Muscle layer of duodenum (tissue), 2 donors: Measurements from ENCODE around the gene POGLUT2.

Experiments
- H3K27ac ChIP-seq: one replicate; pipeline ENCODE4 v1.7.0; 2013; ENCODE audit warnings: mild to moderate bottlenecking, low read length
- H3K27me3 ChIP-seq: one replicate; pipeline ENCODE4 v1.7.0; 2013; ENCODE audit warnings: low read depth, mild to moderate bottlenecking, control low read depth, low read length
- H3K36me3 ChIP-seq, 2 donors: one replicate each; pipeline ENCODE4 v1.7.0; 2013; ENCODE audit warnings: low read length in 2 of 2, control low read depth in 1 of 2, mild to moderate bottlenecking in 1 of 2; ENCODE audit not compliant: insufficient read depth in 2 of 2, control insufficient read depth in 1 of 2
- H3K4me1 ChIP-seq, 2 donors: one replicate each; pipeline ENCODE4 v1.7.0; 2013; ENCODE audit warnings: low read length in 2 of 2, mild to moderate bottlenecking in 2 of 2, control low read depth in 1 of 2, moderate library complexity in 1 of 2; ENCODE audit not compliant: insufficient read depth in 2 of 2, control insufficient read depth in 1 of 2
- H3K4me3 ChIP-seq, 2 donors: one replicate each; pipeline ENCODE4 v1.7.0; 2013; ENCODE audit warnings: low read length in 2 of 2, low read depth in 1 of 2, mild to moderate bottlenecking in 1 of 2
- H3K9me3 ChIP-seq, 2 donors: one replicate each; pipeline ENCODE4 v1.7.0; 2013; ENCODE audit warnings: low read length in 2 of 2, control low read depth in 1 of 2, mild to moderate bottlenecking in 1 of 2; ENCODE audit not compliant: control insufficient read depth in 1 of 2
- donor health status: healthy.

POGLUT2 gene

DNA sequence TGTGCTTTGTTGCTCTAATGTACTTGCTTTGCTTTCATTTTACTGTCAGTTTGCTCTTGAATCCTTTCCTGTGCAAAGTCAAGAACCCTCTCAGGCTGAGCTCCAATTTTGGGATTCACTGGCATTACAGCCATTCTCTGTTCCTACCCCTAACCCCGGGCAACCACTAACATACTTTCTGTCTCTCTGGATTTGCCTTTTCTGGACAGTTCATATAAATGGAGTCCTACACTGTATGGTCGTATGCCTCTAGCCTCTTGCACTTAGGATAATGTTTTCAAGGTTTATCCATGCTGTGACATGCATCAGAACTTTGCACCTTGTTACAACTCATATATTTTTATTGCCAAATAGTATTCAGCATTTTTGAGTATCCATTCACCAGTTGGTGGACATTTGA, 22.5 kb downstream of the POGLUT2 start:
- Histone ChIP-seq H3K4me3 (no peak overlapping the region), H3K27ac (no peak overlapping the region), H3K27me3 (no peaks in the 10 kb centered on the region), H3K9me3 (no peaks in the 10 kb centered on the region), H3K4me1 (peaks cover 0 to 11% of the 10 kb centered on the region in 2 donors), H3K36me3 (no peaks in the 10 kb centered on the region)

DNA sequence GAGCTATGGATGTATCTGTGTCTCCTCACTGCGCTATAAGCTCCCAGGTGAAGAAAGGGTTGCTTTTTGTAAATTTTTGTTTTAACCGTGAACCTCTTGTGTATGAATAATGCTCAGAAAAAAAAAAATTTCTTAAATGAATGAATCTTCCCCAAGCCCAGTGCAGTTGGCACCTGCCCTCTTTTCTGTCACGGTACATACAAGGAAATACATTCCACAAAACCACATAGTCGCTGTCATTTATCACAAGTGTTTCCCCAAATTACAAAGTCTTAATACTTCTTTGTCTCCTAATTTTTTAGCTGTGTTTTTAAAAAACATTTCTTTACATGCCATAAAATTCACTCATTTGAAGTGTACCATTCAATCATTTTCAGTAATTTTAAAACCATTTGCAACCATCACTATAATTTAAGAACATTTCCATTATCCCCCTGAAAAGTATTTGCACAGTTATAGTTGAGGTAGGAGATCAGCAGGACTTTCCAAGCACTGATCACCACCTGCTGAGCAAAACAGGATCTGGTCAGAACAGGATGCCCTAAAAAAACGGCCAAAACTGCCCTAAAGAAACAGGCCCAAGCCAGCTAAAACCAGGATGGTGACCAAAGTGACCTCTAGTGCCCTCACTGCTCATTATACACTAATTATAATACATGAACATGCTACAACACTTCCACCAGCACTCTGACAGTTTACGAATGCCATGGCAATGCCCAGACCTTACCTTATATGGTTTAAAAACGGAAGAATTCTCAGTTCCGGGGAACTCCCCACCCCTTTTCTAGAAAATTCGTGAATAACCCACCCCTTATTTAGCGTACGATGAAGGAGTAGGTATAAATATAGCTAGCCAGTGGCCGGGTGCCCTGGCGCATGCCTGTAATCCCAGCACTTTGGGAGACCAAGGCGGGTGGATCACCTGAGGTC, 23.9 kb downstream of the POGLUT2 start:
- H3K9me3 ChIP-seq = no peaks in the 10 kb centered on the region
- H3K4me3 ChIP-seq = no peak overlapping the region
- H3K27ac ChIP-seq = no peak overlapping the region
- H3K36me3 ChIP-seq = no peaks in the 10 kb centered on the region
- H3K4me1 ChIP-seq = peaks cover 0 to 11% of the 10 kb centered on the region in 2 donors
- H3K27me3 ChIP-seq = no peaks in the 10 kb centered on the region

DNA sequence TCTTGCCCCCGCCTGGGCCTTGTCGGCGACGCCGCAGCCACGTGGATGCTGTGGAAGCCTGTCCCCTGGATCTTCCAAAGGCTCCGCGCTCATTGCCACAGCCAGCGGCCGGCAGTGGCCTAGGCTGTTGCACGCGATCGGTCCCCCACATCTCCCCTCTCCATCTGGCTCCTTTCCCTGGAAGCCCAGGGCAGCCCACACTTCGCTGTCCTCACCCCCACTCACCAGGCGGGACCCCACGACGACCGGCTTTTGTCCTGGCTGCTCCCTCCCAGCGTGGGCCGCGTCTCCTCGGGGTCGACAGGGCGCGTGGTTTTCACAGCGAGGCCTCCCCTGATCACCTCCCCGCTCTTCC, 24.6 kb downstream of the POGLUT2 start:
- no peaks in the 10 kb centered on the region for H3K27me3 ChIP-seq
- H3K4me1 ChIP-seq = peaks cover 0 to 11% of the 10 kb centered on the region in 2 donors
- no peaks in the 10 kb centered on the region for H3K36me3 ChIP-seq
- H3K9me3 ChIP-seq = no peaks in the 10 kb centered on the region
- peak overlapping the region; percentile 83 for H3K27ac ChIP-seq
- peak overlapping the region; percentile 77 to 89 for H3K4me3 ChIP-seq

DNA sequence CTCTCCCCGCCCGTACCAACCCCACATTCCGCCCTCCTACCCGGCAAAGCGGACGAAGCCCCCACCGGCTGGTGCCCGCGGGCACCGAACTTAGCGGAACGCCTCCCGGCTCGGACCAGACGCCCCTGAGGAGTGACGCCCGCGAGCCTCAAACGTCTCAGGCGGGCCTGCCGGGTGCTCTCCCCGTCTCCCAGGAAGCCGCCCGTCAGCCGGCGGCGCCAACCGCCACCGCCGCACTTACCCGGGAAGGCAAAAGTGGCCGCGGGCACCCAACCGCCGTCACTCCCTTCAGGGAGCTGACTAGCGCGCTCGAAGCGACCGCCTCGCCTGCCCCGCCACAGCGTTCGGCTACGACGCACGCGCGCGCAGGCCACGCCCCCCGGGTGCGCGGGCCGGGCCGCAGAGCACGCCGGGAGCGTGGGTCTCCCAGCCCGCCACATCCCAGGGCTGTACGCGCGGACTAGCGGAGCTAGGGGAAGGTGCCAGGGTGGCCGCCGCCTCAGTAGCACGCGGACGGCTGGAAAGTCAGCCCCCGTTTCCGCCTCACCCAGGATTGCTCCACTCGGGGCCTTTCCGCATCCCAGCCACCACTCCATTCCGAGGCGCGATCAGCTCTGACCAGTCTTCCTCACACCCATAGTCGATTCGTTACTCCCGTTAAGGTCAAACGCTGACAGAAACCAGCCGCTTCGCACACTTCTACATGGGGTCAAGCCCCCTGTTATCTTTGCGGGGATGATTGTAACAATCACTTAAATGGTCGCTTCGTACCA, 25.1 kb downstream of the POGLUT2 start, which contains the start of gene TEX30:
TSS of gene TEX30 (minus strand) at position 346 of the 773 bp plus-strand sequence. CDS start 3,760 bp downstream, outside the sequence.
- Histone ChIP-seq H3K36me3 (no peaks in the 10 kb centered on the region), H3K4me3 (peak within 1 kb of the TSS; percentile 77 to 89), H3K4me1 (peaks cover 0 to 11% of the 10 kb centered on the region in 2 donors), H3K27me3 (no peaks in the 10 kb centered on the region), H3K9me3 (no peaks in the 10 kb centered on the region), H3K27ac (peak within 1 kb of the TSS; percentile 83)

DNA sequence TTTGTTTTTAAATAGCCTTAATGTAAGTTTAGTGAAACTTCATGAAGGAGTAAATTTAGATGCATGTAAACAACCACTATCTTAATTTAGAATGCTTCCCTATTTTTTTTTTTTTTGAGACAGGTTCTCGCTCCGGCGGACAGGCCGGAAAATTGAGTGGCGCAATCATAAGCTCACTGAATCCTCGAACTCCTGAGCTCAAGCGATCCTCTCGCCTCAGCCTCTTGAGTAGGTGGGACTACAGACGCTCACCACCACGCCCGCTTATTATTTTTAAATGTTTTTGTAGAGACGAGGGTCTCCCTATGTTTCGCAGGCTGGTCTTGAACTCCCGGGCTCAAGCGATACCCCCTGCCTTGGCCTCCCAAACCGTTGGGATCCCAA, 26.7 kb downstream of the POGLUT2 start:
- peaks cover 0 to 11% of the 10 kb centered on the region in 2 donors for H3K4me1 ChIP-seq
- H3K9me3 ChIP-seq = no peaks in the 10 kb centered on the region
- no peaks in the 10 kb centered on the region for H3K36me3 ChIP-seq
- H3K4me3 ChIP-seq = no peak overlapping the region
- no peaks in the 10 kb centered on the region for H3K27me3 ChIP-seq
- no peak overlapping the region for H3K27ac ChIP-seq

DNA sequence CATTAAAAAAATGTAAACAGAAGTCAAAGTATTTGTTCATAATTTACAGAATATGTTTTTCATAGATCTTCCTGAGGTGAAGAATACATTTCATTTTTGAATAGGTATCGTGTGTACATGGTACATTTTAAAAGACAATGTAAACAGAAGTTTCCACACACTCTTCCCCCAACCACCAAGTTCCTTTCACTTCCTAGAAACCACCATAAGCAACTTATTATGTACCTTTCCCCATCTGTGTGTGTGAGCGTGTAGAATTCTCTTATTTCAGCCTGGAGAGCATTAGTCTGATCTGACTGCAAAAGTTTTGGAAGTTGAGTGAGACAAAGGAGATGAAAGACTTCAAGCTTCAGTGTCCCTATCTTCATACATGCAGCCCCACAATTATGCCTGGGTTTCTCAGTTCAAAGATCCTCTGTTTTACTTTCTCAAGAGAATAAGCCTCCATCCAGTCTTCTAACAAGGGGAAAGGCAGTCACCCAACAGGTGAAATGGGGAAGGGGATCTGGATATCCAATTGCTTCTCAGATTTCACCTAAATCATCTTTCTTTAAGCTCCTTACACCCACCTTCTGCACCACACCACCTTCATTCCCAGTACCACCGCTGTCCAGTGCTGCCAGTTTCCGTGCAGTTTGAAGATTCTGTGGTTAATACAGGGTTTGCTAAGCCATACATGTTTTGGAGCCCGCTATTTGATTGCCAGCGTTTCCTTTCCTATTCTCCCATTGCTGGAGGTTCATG, 27.3 kb downstream of the POGLUT2 start:
- Histone ChIP-seq H3K27ac (no peak overlapping the region), H3K4me3 (no peak overlapping the region), H3K27me3 (no peaks in the 10 kb centered on the region), H3K9me3 (no peaks in the 10 kb centered on the region), H3K4me1 (peaks cover 0 to 11% of the 10 kb centered on the region in 2 donors), H3K36me3 (peaks cover 0 to 1% of the 10 kb centered on the region in 2 donors)

DNA sequence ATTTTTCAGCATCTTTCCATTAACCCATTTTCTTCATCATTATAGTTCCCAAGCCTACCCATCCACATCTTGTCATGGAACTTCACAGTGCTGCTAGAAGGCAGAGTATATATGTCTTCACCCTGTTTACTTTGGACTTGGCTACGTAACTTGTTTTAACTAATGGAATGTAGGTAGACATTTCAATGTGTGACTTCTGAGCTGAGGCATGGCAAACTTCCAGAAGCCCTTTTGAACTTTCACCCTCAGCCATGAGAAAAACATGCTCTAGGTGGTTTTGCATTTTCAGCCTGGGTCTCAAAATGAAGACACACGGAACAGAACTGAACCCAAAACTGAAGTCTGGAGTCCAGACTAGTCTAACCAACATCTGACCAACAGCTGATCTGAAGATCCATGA, 28.3 kb downstream of the POGLUT2 start:
- no peak overlapping the region for H3K27ac ChIP-seq
- peaks cover 0 to 11% of the 10 kb centered on the region in 2 donors for H3K4me1 ChIP-seq
- H3K9me3 ChIP-seq = no peaks in the 10 kb centered on the region
- peaks cover 0 to 10% of the 10 kb centered on the region in 2 donors for H3K36me3 ChIP-seq
- no peak overlapping the region for H3K4me3 ChIP-seq
- no peaks in the 10 kb centered on the region for H3K27me3 ChIP-seq

DNA sequence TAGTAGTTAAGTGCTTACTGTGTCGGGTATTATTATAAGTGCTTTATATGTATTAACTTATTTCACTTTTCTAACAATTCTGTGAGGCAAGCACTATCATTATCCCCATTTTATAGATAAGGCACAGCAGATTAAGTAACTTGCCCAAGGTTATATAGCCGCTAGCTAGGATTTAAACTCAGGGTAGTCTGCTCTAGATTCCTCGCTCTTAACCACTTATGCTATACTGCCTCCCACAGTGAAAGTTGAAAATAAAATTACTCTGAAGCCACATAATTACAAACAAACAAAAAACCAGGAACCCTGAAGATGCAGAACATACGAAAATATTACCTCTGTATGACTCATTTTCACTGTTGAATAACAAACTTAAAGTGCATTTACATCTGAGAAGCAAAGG, 29.1 kb downstream of the POGLUT2 start:
- Histone ChIP-seq H3K36me3 (peaks cover 0 to 11% of the 10 kb centered on the region in 2 donors), H3K27me3 (no peaks in the 10 kb centered on the region), H3K27ac (no peak overlapping the region), H3K4me3 (no peak overlapping the region), H3K4me1 (peaks cover 0 to 11% of the 10 kb centered on the region in 2 donors), H3K9me3 (no peaks in the 10 kb centered on the region)

DNA sequence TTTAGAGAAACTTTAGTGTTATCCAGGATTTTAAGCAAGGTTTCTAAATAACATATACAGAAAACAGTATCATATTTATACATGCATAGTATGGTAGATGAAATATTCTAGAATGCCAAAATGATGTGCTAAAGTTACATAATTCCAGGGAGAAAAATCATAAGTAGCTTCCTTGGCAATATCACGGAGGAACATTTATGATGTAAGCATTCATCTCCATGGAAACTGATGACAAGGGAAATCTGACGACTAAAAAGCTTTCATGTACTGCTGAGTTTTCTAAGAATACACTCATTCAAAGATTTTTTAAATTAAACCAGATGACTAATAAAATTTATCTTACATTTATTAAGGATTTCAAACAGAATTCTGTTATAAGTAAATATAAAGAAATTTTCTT, 29.9 kb downstream of the POGLUT2 start:
- Histone ChIP-seq H3K36me3 (peaks cover 0 to 11% of the 10 kb centered on the region in 2 donors), H3K27ac (no peak overlapping the region), H3K4me1 (peaks cover 0 to 6% of the 10 kb centered on the region in 2 donors), H3K27me3 (no peaks in the 10 kb centered on the region), H3K4me3 (no peak overlapping the region), H3K9me3 (no peaks in the 10 kb centered on the region)

DNA sequence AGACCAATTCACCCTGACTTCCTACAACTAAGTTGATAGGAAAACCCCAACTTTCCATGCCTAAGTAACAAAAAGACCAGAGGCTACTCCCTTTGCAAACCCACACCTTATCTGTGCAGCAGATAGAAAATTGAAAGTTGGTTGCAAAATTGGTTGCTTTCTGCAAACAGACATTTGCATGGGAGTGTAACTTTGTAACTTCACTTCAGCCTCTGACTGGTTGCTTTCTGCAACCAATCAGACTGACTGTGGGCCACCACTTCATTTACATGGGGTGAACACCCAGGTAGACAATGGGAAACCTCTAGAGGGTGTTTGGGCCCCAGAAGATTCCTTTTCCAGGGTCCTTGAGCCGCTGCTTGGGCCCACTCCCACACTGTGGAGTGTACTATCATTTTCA, 35.0 kb downstream of the POGLUT2 start:
- H3K4me3 ChIP-seq = no peak overlapping the region
- H3K27ac ChIP-seq = no peak overlapping the region
- no peaks in the 10 kb centered on the region for H3K9me3 ChIP-seq
- no peaks in the 10 kb centered on the region for H3K27me3 ChIP-seq
- H3K4me1 ChIP-seq = no peaks in the 10 kb centered on the region
- H3K36me3 ChIP-seq = peaks cover 0 to 11% of the 10 kb centered on the region in 2 donors

DNA sequence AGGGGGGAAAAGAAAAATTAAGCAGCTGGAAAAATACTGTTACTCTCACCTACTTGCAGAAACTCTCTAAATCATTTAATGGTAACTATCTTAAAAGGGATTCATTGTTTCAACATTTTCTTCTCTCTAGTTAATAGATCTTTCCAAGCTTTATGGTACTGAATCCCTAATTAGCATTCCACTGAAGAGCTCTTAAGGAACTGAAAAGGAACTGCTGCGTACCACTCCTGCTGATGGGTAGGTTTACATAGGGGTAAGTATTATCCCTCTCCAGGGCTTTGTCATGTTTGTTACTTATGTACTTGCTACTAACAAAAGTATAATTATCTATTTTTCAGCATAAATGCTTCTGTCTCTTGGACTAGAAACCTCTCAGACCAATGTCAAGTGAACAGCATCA, 37.7 kb downstream of the POGLUT2 start:
- no peak overlapping the region for H3K27ac ChIP-seq
- no peaks in the 10 kb centered on the region for H3K9me3 ChIP-seq
- H3K4me3 ChIP-seq = no peak overlapping the region
- no peaks in the 10 kb centered on the region for H3K4me1 ChIP-seq
- no peaks in the 10 kb centered on the region for H3K27me3 ChIP-seq
- peaks cover 0 to 6% of the 10 kb centered on the region in 2 donors for H3K36me3 ChIP-seq
